Activated effector memory CD4-positive, alpha-beta T cell treated with anti-CD3 and anti-CD28 coated beads, Interleukin-2, amount 50 U/mL, for 16 hours (primary cell): ENCODE measurements around the gene SLC39A8.
"Not testable (repeated sequence)": the region's sequence is repeated elsewhere in the genome, so short reads cannot be mapped to it uniquely, and the experiment has no call there.

Source experiments
- DNase-seq: peaks from one replicate; pipeline ENCODE4 v3.0.0-alpha.2; 2020

SLC39A8 gene

DNA sequence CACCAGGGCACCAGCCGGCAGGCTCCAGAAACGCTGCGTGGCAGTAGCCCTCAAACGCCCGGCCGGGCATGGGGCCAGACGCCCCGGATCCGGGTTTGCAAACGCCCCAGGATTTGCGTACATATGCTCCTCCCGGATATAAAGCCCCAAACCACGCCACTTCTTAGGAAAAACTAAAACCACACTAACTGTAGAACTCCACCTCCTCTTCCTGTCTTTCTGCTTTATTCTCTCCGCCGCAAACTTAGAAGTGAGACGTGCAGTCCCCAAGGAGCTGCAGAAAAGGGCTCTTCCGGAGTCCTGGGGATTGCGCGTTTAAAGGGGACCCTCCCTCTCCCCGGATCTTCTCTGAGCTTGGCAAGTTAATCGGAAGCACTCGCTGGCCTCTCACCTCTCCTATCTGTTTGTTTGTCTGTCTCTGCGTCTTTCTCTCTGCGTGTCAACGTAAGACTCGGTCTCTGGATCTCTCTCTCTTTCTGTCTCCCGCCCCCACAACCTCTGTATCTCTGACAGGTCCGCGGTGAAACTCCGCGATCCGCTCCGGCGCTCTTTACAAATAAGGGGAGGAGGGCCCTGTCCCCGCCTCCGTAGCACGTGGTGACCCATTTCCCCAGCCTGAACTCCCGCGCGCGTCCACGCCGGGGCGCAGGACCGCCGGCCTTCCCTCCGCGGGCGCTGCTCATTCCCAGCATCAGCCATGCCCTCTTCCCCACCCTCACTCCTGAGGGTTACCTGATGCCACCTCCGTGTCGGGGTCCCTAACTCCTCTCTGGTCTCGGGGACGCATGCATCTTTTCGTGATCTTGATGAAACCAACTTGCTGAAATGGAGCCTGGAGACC, at the start of gene SLC39A8:
TSS of gene SLC39A8 (minus strand) at position 529 of the 841 bp plus-strand sequence. CDS start 820 bp downstream, outside the sequence.
- peak; percentile 95 for DNase-seq

DNA sequence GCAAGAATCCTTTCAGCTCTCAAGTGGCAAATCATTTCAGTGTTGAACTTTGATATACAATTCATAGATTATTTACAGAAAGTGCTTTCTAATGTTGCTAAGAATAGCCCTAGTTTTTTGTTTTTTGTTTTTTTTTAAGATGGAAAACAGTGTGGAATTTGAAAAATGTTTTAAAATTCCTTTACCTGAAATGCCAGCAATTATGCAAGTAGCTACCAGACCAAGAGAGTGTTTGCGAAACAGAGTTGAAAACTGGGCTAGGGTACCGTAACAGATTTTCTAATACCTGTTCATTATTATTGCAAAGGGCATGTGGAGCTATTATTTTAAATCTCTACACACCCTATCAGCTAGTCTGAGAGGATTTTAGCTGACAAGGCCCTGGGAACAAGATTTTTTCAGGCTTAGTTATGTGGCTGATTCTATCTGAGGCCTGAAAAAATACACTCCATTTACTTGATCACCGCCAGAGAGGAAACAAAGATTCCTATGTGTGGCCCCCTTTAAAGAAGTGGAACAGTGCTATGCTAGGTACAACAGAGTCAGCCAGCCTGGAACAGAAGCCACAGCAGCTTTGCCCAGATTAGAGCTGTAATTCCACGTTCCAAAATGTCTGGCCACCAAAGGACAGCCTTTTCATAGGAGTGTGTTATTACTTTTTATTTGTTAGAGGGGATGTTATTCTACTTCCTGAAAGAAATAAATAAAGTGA, 46.9 kb upstream of the SLC39A8 start:
- no peak for DNase-seq

DNA sequence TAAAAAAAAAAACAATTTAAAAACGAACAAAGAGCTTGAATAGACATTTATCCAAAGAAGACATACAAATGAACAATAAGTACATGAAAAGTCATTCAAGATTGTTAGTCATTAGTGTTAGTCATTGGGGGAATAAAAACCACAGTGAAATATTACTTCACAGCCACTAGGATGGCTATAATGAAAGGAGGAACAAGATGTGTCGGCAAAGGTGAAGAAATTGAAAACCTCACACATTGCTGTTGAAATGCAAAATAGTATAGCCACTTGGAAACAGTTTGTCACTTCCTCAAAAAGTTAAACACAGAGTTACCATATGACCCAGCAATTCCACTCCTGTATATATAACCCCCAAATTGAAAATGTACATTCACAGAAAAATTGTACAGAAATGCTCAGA, 45.2 kb upstream of the SLC39A8 start:
- DNase-seq: no peak

DNA sequence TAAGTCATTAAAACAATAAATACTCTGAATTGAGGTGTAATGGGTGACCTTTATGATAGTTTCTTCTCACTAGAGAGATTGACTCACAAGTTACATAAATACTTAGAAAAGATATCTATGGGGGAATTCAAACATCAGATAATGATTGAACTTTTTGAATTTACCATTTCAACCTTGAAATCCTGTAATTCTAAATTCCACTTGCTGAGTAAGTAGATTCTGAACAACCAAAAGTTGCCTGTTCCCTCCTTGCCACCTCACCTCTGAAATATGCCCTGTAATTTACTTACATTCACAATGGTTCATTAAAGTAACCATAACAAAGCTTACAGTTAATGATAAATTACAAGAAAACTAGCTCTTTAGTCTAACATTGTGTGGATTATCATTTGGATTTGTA, 43.3 kb upstream of the SLC39A8 start:
- DNase-seq: no peak

DNA sequence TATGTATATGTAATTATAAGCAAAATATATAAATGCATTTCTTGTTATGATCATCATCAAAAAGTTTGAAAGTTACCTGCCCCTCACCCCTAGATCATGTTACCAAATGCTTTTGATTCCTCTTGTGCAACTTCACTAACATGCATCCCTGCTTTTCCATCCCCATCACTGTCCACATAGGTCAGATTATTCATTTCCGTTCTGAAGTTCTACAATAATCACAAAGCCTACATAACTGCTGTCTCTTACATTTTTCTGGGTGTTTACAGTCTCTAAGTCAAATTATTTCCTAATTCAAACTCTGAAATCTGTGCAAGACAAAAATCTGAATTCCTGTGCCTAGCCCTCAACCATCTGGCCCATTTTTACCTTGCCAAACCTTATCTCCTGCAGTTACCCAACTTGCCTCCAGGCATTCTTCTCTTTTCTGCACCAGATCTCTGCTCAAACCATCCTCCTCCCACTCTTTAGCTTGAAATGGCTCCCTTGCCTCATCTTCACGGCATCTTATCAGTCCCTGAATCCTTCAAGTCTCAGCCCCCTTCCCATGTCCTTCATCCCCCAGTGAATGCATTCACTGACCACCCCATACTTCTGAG, 42.4 kb upstream of the SLC39A8 start:
- no peak for DNase-seq

DNA sequence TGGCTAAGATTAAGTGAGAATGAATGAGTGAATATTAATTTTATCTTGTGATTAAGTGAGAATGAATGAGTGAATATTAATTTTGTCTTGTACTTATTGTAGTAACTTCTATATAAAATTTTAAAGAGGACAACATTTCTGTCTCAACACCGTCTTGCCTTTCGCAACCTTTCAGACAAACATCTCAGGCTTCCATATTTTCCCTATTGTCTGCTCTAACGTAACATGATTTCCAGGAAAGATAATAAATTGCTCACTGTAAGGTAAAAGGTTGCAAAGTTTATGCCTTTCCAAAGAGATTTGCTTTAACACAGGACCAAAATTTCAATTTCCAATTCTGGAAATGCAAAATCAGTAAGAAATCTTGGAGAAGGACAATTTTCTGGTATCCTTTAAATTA, 41.7 kb upstream of the SLC39A8 start:
- DNase-seq: no peak

DNA sequence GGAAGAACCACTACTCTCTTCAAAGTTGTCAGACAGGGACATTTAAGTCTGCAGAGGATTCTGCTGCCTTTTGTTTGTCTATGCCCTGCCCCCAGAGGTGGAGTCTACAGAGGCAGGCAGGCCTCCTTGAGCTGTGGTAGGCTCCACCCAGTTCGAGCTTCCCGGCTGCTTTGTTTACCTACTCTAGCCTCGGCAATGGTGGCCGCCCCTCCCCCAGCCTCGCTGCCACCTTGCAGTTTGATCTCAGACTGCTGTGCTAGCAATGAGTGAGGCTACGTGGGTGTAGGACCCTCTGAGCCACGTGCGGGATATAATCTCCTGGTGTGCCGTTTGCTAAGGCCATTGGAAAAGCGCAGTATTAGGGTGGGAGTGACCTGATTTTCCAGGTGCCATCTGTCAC, 35.0 kb upstream of the SLC39A8 start:
- DNase-seq: not testable (repeated sequence)

DNA sequence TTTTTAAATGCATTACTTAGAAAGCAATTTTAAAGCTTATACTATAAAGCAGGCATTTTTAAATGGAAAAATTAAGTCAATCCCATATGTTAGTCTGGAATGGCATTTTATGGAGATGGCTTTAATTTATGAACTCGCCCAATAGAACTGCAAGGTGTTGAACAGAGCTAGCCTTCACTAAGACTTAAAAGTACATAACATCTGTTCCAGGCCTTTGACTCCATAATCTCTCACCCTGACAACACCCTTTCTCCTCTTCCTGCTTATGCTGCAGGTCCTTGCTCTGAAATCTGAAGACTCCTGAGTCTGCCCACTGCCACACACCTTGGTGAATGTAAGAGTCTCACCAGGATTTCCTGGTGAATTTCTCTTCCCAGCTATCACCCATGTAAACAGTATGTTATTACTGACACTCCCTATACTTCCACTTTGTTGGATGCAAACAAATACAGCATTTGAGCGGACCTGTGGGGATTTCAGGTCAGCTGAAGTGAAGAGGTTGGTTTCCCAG, 17.7 kb upstream of the SLC39A8 start:
- no peak for DNase-seq

DNA sequence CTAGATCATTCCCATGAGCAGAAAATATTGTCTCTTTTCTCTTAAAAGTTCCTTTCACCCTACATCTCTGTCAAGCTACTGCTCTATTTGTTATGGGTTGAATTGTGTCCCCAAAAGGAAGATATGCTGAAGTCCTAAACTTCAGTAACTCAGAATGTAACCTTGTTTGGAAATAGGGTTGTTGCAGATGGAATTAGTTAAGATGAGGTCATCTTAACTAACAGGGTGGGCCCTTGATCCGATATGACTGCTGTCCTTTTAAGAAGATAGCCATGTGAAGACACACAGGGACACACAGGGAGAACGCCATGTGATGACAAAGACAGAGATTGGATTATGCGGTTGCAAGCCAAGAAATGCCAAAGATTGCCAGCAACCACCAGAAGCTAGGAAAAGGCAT, 12.8 kb upstream of the SLC39A8 start:
- DNase-seq: no peak

DNA sequence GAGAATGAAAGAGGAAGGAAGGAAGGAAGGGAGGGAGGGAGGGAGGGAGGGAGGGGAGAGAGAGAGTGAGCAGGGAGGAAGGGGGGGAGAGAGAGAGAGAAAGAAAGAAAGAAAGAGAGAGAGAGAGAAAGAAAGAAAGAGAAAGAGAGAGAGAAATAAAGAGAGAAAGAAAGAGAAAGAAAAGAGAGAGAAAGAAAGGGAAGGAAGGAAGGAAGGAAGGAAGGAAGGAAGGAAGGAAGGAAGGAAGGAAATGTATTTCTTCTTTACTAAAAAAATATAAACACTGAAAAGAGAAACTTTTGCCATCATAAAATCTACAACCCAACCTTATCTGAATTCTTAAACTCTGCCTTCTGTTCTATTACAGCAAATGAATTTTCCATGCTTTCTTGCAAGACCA, 12.4 kb upstream of the SLC39A8 start:
- DNase-seq: not testable (repeated sequence)

DNA sequence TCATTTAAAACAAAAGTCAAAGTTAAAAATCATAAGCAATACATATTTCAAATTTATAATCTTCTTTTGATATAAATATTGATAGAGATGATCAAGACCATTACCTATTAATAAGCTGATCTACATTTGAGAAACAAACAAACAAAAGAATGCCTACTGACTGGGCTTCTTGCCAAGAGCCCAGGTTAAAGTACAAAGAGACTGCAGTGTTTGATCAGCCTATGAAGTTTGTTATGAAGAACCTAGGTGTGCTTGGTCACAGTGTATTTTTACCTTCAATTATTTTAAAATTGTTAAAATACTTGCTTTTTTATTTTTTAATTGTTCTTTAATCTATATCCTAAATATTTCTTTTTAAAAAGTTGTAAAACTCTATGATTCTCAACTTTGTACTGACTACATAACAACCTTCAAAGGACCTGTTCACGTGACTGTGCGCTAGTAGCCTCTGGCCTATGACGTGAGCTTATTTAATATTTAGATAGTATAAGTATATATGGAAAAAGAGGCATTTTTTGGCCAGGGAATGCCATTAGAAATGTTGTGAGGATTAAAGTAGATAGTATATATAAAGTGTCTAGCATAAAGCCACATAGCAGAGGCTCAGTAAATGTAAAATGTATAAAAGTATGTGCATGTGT, 11.4 kb upstream of the SLC39A8 start:
- DNase-seq: no peak

DNA sequence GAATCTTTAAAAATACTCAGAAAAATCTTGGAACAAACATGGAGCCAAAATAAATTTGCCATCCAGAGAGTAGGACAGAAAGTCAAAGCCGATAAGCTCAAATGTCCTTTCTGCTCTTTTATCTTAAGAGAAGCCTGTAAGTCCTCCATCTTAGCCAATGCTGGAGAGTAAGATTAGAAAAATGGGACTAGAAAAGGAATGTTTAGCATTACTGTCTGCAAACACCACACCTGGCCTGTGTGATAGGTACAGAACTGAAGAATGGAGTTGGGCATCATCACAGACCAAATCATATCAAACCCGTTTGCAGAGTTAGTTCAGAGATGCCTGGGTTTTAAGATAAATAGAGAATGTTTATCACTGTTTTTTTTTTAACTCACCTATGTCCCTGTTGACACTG, 10.5 kb upstream of the SLC39A8 start:
- DNase-seq: no peak

DNA sequence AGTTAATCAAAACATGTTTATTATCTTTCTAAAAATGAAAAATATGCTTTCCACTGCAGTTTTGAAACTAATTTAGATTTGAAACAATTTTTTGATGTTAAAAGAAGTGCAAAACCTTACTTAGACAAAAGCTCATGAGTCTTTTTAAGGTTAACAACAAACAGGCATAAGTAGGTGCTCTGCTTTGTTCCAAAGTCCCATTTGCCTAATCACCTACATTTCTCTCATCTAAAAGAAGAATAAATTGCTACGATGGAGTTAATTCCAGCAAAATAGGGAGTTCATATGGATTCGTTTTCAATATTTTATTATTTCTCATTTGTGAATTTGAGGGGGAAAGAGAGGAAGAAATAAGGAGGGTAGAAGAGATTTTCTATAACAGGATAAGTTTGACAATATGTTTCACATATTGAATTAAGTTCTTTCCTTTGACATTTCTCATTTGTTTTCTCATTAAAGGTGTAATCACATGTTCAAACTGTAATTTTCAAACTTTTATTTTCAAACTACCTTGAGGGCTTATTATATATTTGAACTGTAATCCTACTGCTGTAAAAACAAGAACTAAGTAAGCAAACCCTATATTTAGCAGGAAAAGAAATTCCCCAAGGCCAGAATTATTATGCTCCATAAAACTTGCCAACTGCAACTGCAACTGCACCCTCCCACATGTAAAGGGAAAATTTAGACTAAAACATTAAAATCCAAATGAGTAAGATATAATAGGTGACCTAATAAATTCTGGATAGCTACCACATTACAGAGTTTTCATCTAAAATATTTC, 9.6 kb upstream of the SLC39A8 start:
- DNase-seq: no peak

DNA sequence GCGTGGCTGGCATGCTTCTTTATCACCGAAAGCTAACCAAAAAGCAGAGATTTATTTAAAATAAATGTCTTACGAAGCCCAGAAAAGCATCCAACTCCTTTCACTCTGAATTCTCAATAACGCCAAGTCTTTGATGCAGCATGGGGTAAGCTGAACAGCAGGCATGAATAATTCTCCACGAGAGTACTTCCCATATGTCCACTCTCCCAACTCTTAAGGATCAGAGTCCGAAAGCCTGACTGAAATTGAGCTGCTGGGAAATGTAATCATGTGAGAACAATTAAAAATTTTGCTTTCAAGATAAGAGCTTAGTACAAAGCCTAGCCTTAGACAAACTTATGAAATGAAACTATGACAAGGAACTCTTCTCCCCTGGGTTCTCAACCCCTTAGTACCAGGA, 7.5 kb upstream of the SLC39A8 start:
- no peak for DNase-seq

DNA sequence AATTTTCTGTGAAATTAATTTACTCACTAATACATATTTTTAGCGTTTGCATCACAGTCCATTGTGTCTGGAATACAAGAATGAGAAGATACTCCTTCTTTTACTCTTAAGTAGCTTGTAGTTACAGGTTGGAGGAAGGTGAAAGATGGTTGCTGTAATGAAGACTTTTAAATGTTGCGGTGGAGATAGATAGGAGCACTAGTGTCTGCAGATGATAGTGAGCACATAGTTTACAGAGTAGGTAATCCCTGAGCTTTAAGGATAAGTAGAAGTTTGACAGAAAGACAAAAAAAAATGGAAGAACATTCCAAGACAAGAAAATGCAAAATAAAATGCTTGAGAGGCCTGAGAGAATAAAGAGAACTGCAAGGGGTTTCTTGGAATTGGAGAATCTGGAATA, 5.4 kb upstream of the SLC39A8 start:
- no peak for DNase-seq

DNA sequence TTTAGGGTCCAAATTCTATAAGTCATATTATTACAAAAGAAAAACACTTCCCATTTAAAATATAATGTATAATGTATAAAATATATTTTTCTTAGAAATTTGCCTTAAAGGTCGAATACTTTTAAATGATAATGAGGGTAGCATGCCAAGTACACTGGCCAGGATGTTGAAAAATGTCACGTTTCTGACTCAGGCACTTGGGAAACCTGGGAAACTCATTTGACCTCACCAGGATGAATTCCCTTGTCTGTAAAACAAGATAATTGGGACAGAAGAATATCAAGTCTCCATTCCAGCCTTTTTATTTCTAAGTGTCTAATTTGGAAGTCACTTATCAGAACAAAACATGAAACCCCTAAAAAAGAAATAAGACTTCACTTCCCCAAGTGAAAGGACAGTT, 3.4 kb upstream of the SLC39A8 start:
- no peak for DNase-seq

DNA sequence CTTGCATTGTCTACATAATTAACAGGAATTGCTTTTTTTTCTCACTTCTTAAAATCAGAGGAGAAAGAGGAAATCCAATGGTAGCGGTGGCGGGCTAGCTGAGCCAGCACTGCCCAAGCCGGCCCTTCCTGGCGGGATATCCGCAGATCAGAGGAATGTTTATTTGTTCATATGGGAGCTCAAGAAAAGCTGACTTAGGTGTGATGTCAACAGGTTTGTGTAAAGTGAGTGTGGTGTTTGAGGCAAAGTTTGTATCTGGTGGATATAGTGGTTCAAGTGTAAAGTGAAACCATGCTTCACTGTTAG, 466 bp upstream of the SLC39A8 start:
- no peak for DNase-seq

DNA sequence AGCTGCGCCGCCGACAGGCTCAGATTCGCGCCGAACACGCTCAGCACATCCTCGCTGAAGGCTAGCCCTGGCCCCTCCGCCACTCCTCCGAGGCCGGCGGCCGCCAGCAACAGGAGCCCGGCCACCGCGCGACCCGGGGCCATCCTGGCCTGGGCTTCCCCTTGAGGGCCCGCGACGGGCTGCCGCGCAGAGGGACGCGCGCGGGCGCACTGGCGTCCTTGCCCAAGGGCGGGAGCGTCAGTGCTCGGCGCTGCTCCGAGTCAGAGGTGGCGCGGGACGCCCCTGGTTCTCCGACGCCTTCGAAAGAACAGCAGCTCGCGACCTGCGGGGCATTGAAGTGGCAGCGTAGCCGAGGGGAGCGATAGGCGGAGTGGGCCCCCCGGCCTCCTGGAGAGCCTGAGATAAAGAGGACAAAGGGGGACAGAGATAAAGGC, 745 bp downstream of the SLC39A8 start:
- peak; percentile 89 for DNase-seq

DNA sequence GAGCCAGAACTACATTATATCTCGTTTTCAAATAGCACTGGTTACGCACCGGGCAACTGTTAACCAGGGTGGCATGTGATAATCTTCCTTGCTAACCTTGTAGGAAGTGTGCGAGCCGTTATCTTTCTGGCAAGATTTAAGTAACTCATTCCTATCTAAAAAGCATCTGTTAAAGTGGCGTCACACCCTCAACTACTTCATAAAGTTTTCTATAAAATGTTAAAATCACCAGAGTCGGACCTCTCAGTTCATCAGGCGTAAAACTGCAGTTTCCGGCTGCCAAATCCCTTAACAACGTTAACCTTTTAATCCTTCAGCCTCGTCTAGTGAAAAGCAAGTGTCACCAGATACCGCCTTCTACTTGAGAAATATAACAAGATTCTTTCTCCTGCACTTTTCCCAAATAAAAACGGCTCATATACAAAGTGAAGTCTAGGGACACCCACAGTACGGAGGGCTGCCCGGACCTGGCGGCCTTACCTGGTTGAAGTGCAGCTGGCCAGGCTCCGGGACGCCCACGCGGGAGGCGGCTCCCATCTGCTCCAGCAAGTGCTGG, 1.2 kb downstream of the SLC39A8 start:
- DNase-seq: no peak

DNA sequence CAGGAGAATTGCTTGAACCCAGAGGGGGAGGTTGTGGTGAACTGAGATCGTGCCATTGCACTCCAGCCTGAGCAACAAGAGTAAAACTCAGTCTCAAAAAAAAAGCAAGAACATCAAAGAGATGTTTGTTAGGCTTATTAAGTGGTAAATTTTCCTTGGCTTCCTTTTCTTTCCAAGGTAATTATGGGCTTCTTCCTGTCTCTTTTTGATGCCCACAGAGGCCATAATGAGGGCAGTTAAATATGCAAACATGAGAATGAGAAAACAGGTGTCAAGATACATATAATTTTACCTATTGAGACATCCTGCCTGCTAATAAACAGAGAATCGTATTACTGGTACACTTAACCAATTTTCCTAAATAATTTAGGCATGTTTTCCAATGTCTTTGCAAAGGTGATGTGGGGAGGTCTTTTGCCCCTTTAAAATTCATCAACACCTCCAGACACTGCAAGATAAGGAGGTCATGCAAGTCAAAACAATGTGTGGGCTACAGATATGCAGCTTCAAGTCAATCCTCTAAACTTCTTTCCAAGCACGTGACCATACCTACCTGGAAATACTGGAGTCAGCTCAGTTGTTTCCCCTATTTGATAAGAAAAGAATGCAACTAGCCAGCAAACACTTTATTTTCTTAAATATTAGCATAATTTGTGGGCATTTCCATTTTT, 2.7 kb downstream of the SLC39A8 start:
- DNase-seq: no peak

DNA sequence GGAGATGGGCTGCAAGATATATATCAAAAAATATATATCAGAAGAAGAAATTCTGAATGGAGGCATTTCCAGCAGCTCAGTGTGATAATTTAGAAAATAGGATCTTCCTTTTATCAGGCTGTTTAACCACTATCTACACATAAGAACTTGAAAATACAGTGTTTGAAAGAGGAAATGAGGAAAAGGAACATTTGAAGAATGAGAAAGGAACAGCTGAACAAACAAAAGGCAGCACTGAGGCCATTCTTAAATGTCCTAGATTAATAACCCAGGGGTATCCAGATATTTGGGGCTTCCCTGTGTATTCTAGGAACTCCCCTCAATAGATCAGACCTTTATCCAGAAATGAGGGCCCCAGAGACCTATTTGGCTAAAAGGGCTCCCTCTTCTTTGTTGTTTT, 4.1 kb downstream of the SLC39A8 start:
- DNase-seq: no peak

DNA sequence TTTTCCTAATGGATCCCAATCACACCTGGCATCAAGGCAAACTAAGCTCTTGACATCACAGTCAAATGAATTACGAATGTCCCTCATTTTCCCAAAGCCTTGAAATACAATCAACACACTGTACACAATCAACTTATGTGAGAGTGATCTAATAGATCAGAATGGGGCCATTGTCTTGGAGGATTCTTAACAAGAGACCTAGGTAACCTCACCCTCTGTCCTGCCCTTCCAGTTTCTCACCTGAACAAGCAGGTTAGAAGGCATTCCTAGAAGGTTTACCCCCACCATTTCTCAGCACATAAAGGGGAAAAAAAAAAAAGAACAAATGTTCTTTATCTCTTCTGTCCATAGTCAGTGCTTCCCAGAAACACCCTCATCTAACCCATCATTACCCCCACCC, 6.3 kb downstream of the SLC39A8 start:
- no peak for DNase-seq
